HS-27A (cell line): ENCODE results near the gene EFS.

Source experiments
- DNase-seq: peaks from one replicate; pipeline ENCODE4 v3.0.0-alpha.2; 2012; ENCODE audit warnings: low read depth, missing footprints

Gene EFS

GRCh38 chr14:23379366-23380196, 14.6 kb upstream of the EFS start:
- DNase-seq = no peak

GRCh38 chr14:23378612-23379220, 13.7 kb upstream of the EFS start:
- no peak for DNase-seq

- DNase-seq = no peak
Measured at GRCh38 chr14:23377573-23378563, 12.9 kb upstream of the EFS start.

DNA sequence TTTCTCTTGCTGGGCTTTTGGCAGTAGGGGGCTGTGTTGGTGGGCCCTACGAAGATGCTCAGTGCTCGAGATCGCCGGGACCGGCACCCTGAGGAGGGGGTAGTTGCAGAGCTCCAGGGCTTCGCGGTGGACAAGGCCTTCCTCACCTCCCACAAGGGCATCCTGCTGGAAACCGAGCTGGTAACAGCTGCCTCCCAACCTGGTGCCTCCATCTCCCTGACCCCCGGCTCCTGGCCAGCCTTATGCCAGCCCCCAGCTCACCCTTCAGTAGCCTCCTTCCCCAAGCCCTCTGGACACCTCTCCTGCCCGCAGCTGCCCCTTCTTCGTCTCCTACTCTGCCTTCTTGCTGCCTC, 12.2 kb upstream of the EFS start:
- DNase-seq = no peak

DNA sequence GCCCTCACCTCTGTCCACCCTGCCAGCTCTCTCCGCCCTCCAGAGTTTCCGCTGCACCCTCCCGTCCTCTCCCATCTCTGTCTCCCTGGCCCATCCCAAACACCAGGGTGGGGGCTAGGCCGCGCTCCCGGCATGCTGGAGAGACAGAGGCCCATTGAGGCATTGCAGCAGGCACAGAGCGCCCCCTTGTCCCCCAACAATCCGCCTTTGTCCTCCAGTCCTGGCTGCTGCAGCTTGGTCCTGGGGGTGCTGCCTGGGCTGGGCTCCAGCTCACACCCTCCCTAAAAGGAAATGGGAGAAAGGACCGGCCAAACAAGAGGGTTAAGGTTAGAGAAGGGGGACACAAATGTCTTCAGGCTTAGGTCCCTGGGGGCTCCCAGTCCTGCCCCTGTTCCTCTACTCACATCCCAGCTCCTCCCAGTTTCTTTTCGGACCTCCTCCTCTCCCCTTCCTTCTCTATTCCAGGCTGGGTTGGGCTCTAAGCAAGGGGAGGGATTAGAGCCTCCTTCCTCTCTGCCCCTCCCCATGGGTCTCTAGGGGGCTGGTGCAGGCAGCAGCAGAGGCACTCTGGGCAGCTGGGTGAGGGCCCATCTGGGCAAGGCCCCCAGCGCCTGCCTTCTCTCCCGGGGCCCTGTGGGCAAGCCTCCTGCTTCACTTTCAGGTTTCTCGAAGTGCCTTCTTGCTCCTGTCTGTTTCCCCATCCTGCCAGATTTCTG, 11.7 kb upstream of the EFS start, which contains the start of gene CMTM5:
TSS of gene CMTM5 (plus strand) at position 565 of the 716 bp plus-strand sequence. CDS start 206 bp downstream, outside the sequence.
- no peak for DNase-seq

DNA sequence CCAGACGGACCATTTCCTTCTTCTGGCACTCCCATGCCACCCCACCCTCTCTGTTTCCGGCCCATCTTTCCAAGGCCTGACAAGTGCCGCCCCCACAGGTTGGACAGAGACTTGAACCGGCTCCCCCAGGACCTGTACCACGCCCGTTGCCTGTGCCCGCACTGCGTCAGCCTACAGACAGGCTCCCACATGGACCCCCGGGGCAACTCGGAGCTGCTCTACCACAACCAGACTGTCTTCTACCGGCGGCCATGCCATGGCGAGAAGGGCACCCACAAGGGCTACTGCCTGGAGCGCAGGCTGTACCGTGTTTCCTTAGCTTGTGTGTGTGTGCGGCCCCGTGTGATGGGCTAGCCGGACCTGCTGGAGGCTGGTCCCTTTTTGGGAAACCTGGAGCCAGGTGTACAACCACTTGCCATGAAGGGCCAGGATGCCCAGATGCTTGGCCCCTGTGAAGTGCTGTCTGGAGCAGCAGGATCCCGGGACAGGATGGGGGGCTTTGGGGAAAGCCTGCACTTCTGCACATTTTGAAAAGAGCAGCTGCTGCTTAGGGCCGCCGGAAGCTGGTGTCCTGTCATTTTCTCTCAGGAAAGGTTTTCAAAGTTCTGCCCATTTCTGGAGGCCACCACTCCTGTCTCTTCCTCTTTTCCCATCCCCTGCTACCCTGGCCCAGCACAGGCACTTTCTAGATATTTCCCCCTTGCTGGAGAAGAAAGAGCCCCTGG, 10.7 kb upstream of the EFS start:
- DNase-seq = no peak

- DNase-seq = no peak
Measured at GRCh38 chr14:23373041-23373440, 8.1 kb upstream of the EFS start.

- no peak for DNase-seq
Measured at GRCh38 chr14:23372509-23372908, 7.5 kb upstream of the EFS start, which contains the start of gene IL25. Gene IL25, plus strand, starts transcription at chr14:23372809.

- no peak for DNase-seq
Measured at GRCh38 chr14:23371865-23372264, 6.9 kb upstream of the EFS start.

DNA sequence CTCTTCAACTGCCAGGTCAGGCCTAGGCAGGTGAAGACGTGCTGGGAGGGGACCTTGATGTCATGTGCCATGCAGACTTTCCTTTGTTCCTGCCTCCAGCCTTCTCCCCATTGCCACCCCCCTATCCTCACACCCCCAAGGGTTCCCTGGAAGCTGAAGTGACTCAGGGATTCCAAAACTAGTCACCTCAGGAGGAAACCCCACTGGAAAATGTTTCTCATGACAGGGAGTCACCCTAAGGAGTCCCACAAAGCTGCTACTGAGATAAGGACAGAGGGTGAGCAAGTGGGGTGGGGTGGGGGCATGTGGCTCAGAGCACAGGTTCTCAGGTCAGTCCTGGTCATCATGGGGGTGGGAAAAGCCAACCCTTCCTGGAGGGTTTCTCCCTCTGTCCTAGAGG, 5.2 kb upstream of the EFS start:
- DNase-seq = no peak

DNA sequence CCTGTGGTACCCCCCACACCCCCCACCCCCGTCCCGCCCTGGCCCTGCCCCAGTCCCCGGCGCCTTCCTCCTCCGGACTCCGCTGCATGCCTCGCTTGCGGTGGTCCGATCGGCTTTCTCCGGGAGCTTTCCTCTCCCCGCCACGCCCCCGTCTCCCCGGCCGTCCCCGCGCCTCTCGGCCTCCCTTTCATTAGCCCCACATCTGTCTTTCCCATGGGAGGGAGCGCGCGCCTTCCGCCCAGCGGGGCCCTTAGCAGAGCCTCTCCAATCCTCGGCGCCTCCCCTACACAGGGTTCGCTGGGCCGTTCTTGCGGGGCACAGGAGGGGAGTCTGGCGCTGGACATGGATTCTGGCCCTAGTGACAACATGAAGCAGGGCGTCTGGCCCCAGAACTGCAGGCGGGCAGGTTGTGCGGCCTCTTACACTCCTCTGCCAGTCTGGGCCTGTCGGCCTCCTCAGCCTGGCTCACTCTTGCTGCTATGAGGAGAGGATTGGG, 1.5 kb upstream of the EFS start:
- DNase-seq = no peak

- no peak for DNase-seq
Measured at GRCh38 chr14:23365732-23366425, 907 bp upstream of the EFS start.

DNA sequence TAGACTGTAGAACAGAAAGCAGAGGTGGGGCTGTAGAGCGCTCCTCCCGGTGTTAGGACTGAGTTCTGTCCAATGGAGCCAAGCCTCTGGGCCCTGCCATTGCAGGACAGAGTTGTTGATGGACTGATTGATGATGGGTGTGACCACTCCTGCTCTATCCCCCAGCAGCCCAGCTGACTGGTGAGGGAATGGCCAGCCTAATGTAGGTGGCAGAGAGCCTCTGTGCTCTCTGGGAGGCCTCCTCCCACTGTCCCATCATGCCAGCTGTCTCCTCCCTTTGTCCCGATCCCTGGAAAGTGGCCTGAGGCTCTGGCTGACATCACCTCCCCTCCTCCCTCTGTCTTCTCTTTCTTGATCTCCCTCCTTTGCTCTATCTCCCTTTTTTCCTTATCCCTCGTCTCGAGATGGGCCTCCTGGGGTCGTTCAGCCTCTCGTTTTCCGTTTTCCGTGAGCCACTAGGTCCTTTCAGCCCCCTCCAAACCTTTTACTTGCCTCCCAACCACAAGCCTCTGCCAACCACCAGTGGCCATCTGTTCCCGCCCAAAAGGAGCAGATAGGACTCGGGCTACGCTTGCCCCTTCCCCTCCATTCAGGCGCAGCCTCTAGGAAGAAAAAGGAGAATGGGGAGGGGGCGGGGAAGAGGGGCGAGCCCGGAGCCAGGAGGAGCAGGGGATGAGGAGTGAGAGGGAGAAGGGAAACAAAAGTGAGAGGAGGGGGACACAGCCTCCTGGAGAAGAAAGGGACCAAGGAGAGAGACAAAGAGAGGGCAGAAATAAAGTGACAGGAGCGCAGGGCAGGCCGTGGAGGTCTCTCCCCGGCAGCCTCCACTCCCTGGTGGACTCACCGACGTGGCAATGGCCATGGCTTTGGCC, 572 bp downstream of the EFS start:
- no peak for DNase-seq

DNA sequence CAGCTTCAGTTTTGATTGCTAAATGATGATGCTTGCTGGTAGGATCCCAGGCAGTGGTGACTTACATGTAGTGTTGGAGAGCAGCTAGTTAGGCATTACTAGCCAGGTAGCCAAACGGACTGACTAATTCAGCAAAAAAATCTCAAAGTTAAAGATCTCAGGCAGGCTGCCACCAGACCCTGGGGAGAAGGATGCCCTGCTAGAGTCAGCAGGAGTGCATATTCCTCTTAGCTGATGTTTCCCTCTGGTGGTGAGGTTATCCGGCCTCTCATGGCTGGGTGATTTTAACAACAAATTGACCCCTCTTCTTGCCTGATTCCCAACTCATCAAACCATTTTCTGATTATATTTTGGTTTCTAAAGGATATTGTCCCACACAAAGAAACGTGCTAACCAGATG, 2.8 kb downstream of the EFS start:
- DNase-seq = no peak

DNA sequence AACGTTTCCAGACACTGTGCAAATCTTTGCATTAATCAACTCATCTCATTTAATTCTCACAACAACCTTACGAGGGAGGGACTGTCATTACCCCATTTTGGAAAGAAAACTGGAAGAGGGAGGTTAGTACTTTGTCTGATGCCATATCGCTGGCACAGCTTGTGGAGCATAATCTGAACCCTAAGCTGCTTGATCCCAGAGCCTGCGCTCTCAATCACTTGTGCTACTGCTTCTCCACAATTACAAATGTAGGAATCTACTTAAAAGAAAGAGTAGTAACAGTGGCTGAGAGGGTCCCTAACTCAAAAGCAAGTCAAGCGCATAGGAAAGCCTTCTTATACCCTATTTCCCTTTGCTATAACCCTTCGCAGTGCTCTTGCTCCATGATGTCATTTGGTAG, 3.2 kb downstream of the EFS start:
- no peak for DNase-seq

- no peak for DNase-seq
Measured at GRCh38 chr14:23361320-23361719, 3.7 kb downstream of the EFS start.

GRCh38 chr14:23360496-23360895, 4.5 kb downstream of the EFS start:
- no peak for DNase-seq

DNA sequence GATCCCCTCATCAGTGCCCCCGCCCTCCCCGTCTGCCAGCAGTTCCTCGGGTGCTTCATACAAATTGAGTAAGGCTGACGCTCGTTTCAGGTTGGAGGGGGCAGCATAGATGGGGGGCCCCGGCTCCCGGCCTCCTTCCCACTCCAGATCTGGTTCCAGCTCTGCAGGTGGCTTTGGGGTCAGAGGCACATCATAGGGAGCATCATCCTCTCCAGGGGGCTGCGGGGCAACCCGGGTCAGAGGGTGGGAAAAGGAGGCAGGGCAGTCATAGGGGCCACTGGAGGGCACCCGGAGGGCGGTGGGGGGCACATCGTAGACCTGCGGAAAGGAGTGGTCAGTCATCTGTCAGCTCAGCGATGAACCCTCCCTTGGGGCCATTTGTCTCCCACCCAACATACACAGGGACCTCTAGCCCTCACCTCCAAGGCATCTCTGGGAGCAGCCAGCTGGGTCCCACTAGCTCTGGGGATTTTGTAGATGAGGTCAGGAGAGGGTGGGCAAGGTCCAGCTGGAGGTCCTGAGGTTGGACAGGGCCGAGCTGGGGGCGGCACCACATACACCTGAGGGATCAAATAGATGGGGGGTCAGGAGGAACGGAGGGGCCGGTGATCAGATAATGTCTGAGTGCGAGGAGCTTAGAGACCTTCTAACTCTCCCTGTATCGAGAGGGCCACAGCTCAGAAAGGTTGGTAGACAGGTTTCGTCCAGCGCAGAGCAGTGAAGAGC, 5.1 kb downstream of the EFS start:
- DNase-seq = no peak
